Smooth muscle cell (in vitro differentiated cells): ENCODE data around the gene CMTR2. TPM values are rescaled to one million over a fixed set of nuclear protein-coding genes. Genes with fewer than 3 reads are reported as not detected.

Source experiments
- DNase-seq: peaks from one replicate; lab custom pipeline; 2025; ENCODE audit not compliant: unreplicated experiment; lab: John Stamatoyannopoulos, UW
- H2AFZ ChIP-seq: fragments of 200-600 bp; sonication (generic); 2 replicates; pipeline ENCODE4 v1.6.0; 2016; ENCODE audit warnings: antibody characterized with exemption, low read depth, mild to moderate bottlenecking
- H3F3A ChIP-seq: fragments of 200-600 bp; sonication (generic); 2 replicates; pipeline ENCODE4 v1.6.0; 2017; ENCODE audit warnings: antibody characterized with exemption, low read depth
- H3K27ac ChIP-seq: fragments of 200-600 bp; sonication (generic); 2 replicates; pipeline ENCODE4 v1.5.1; 2016; ENCODE audit warnings: low read depth, mild to moderate bottlenecking
- H3K27me3 ChIP-seq: fragments of 200-600 bp; sonication (generic); 2 replicates; pipeline ENCODE4 v1.6.1; 2016; ENCODE audit warnings: low read depth, mild to moderate bottlenecking
- H3K36me3 ChIP-seq: fragments of 200-600 bp; sonication (generic); 2 replicates; pipeline ENCODE4 v1.5.1; 2016; ENCODE audit warnings: low read depth
- H3K4me1 ChIP-seq: fragments of 200-600 bp; sonication (generic); 2 replicates; pipeline ENCODE4 v1.5.1; 2016; ENCODE audit warnings: low read depth
- H3K4me2 ChIP-seq: fragments of 200-600 bp; sonication (generic); 2 replicates; pipeline ENCODE4 v1.6.0; 2016; ENCODE audit warnings: mild to moderate bottlenecking
- H3K4me3 ChIP-seq: fragments of 200-600 bp; sonication (generic); 2 replicates; pipeline ENCODE4 v1.5.1; 2016; ENCODE audit warnings: mild to moderate bottlenecking
- H3K79me2 ChIP-seq: fragments of 200-600 bp; sonication (generic); 2 replicates; pipeline ENCODE4 v1.6.0; 2016; ENCODE audit warnings: low read depth, mild to moderate bottlenecking
- H3K9ac ChIP-seq: fragments of 200-600 bp; sonication (generic); 2 replicates; pipeline ENCODE4 v1.6.0; 2016; ENCODE audit warnings: low read depth
- H3K9me3 ChIP-seq: fragments of 200-600 bp; sonication (generic); replicated peaks from 2 replicates; pipeline ENCODE4 v1.5.1; 2016; ENCODE audit warnings: low read depth
- H4K20me1 ChIP-seq: fragments of 200-600 bp; sonication (generic); 2 replicates; pipeline ENCODE4 v1.6.0; 2016; ENCODE audit warnings: low read depth
- CTCF ChIP-seq: fragments of 200-600 bp; sonication (generic); IDR thresholded peaks from 2 replicates; pipeline ENCODE4 v1.5.1; 2017; ENCODE audit warnings: borderline replicate concordance, mild to moderate bottlenecking, antibody characterized with exemption; ENCODE audit not compliant: insufficient read depth, poor library complexity, severe bottlenecking
- WGBS: methylation state at CpG from one replicate; pipeline ENCODE4 v1.1.7; 2016; ENCODE audit warnings: low lambda C conversion rate; 5-methylcytosine and 5-hydroxymethylcytosine counted together
- polyA plus RNA-seq: library from polyadenylated mRNA; unstranded; fragments of >200 nt; fragmentation: Nextera tagmentation; extraction: Ambion mirVana; gene quantifications from 2 replicates; pipeline ENCODE4 v1.2.1, GENCODE V29; 2016
- total RNA-seq: library from RNA; depleted of rRNA; stranded (reverse); fragments of >200 nt; gene quantifications from 2 replicates; pipeline ENCODE4 v1.2.3, GENCODE V29; 2014

The CMTR2 gene
- total and polyA plus RNA-seq, 2 experiments from 2014 or later, result 7.0 to 26.0 TPM

- 97% methylated on average over 4 of the region's 4 CpGs for WGBS
These were observed 12.4 kb downstream of the CMTR2 start for GRCh38 chr16:71276589-71277334.

GRCh38 chr16:71273384-71273783, 15.8 kb downstream of the CMTR2 start:
- TF ChIP-seq CTCF, result no peak
- Histone ChIP-seq H3K9ac (no peak overlapping the region), H3K4me3 (no peak overlapping the region), H2AFZ (no peak overlapping the region), H3K79me2 (no peaks in the 10 kb centered on the region), H3K27me3 (no peaks in the 10 kb centered on the region), H4K20me1 (no peaks in the 10 kb centered on the region), H3F3A (no peaks in the 10 kb centered on the region), H3K27ac (no peak overlapping the region), H3K4me1 (no peaks in the 10 kb centered on the region), H3K4me2 (no peak overlapping the region), H3K36me3 (no peaks in the 10 kb centered on the region), H3K9me3 (no peaks in the 10 kb centered on the region)
- 90% methylated on average over 1 of the region's 1 CpG for WGBS
- DNase-seq, result no peak

More at GRCh38 chr16:71276589-71277334, 12.4 kb downstream of the CMTR2 start:
- Histone ChIP-seq H3K79me2 (no peaks in the 10 kb centered on the region), H3K4me1 (no peaks in the 10 kb centered on the region), H3K9ac (no peak overlapping the region), H3K36me3 (no peaks in the 10 kb centered on the region), H3K27ac (no peak overlapping the region), H3K9me3 (no peaks in the 10 kb centered on the region), H3K4me2 (no peak overlapping the region), H3K4me3 (no peak overlapping the region), H3F3A (no peaks in the 10 kb centered on the region), H3K27me3 (no peaks in the 10 kb centered on the region), H2AFZ (no peak overlapping the region), H4K20me1 (no peaks in the 10 kb centered on the region)
- TF ChIP-seq CTCF, result no peak
- no peak for DNase-seq

DNA sequence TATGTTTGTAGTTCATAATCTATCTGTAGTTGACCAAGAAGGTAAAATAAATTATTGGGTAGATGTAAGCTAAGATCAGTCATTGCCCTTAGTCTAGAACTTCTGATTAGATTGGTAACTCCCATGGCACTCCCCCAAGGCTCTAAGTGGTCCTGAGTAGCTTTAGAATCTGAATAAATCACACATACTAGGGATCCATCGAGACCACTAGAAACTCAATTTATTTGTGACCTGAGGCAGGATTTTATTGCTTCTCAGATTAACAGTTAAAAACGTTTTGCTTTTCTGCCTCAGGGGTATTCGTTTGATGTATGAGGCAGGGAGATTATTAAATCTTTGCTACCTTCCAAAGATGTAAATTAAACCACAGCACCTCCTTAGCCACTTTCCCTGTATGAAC, 24.9 kb downstream of the CMTR2 start:
- H2AFZ ChIP-seq, result no peak overlapping the region
- H3K4me2 ChIP-seq, result no peak overlapping the region
- H4K20me1 ChIP-seq, result no peaks in the 10 kb centered on the region
- no peak overlapping the region for H3K9ac ChIP-seq
- no peaks in the 10 kb centered on the region for H3K36me3 ChIP-seq
- H3K4me1 ChIP-seq, result no peaks in the 10 kb centered on the region
- H3K27ac ChIP-seq, result no peak overlapping the region
- no peaks in the 10 kb centered on the region for H3K79me2 ChIP-seq
- TF ChIP-seq CTCF, result no peak
- no peaks in the 10 kb centered on the region for H3K9me3 ChIP-seq
- no peak overlapping the region for H3K4me3 ChIP-seq
- 57% methylated on average over 3 of the region's 3 CpGs for WGBS
- no peaks in the 10 kb centered on the region for H3K27me3 ChIP-seq
- no peaks in the 10 kb centered on the region for H3F3A ChIP-seq
- DNase-seq, result no peak

- no peak overlapping the region for H3K27ac ChIP-seq
- H3K9me3 ChIP-seq, result no peaks in the 10 kb centered on the region
- H3K36me3 ChIP-seq, result no peaks in the 10 kb centered on the region
- TF ChIP-seq CTCF, result no peak
- H3K4me1 ChIP-seq, result no peaks in the 10 kb centered on the region
- no peaks in the 10 kb centered on the region for H3F3A ChIP-seq
- no peaks in the 10 kb centered on the region for H4K20me1 ChIP-seq
- H2AFZ ChIP-seq, result no peak overlapping the region
- H3K4me3 ChIP-seq, result no peak overlapping the region
- no peaks in the 10 kb centered on the region for H3K79me2 ChIP-seq
- peaks cover 2% of the 10 kb centered on the region for H3K27me3 ChIP-seq
- no peak overlapping the region for H3K4me2 ChIP-seq
- no peak for DNase-seq
- H3K9ac ChIP-seq, result no peak overlapping the region
- WGBS, result 90% methylated on average over 3 of the region's 3 CpGs
These were observed 25.6 kb downstream of the CMTR2 start for GRCh38 chr16:71263582-71263981.
